H1 (cell line): Measurements from ENCODE around the gene GCK. TPM values are rescaled to one million over a fixed set of nuclear protein-coding genes. Genes with fewer than 3 reads are reported as not detected.

ENCODE experiments used
- CTCF ChIA-PET: fragments of 300-600 bp; sonication (Branson Sonifier 250); formaldehyde crosslinking; loops from one replicate; lab custom pipeline; 2021; ENCODE audit not compliant: partially characterized antibody; lab: Charles Lee
- POLR2A ChIA-PET: fragments of 300-600 bp; sonication (Branson Sonifier 250); formaldehyde crosslinking; loops from one replicate; lab custom pipeline; 2021; ENCODE audit warnings: inconsistent platforms; ENCODE audit not compliant: partially characterized antibody; lab: Charles Lee
- DNase-seq, 2 experiments: peaks; one replicate each; pipeline versions ENCODE4 v3.0.0 to v3.0.0-alpha.2; 2010 to 2022; ENCODE audit warnings: low spot score in 2 of 2, low read depth in 1 of 2, mixed read lengths in 1 of 2
- FAIRE-seq: peaks from 2 replicates; lab custom pipeline; 2011; peaks lifted over from hg19 to GRCh38; lab: Jason Lieb, UNC
- H2AFZ ChIP-seq: 2 replicates; pipeline ENCODE4 v1.8.1; 2012; ENCODE audit warnings: low read length, inconsistent platforms
- H2AK5ac ChIP-seq: 2 replicates; pipeline ENCODE4 v1.6.1; 2013; ENCODE audit warnings: low read depth, low read length
- H2BK120ac ChIP-seq: replicated peaks from 2 replicates; pipeline ENCODE3; 2013; ENCODE audit warnings: low read depth, low read length, inconsistent platforms
- H2BK12ac ChIP-seq: 2 replicates; pipeline ENCODE4 v1.6.1; 2013; ENCODE audit warnings: low read depth, low read length
- H2BK15ac ChIP-seq: 2 replicates; pipeline ENCODE4 v1.6.1; 2013; ENCODE audit warnings: low read length
- H2BK20ac ChIP-seq: 2 replicates; pipeline ENCODE4 v1.6.1; 2013; ENCODE audit warnings: low read length
- H2BK5ac ChIP-seq: 2 replicates; pipeline ENCODE4 v1.6.1; 2013; ENCODE audit warnings: low read depth, low read length
- H3K14ac ChIP-seq: 2 replicates; pipeline ENCODE4 v1.6.1; 2013; ENCODE audit warnings: inconsistent platforms; ENCODE audit not compliant: insufficient read length
- H3K18ac ChIP-seq: 2 replicates; pipeline ENCODE4 v1.6.1; 2013; ENCODE audit warnings: low read length; ENCODE audit errors: extremely low read depth
- H3K23ac ChIP-seq: 2 replicates; pipeline ENCODE4 v1.6.1; 2013; ENCODE audit warnings: inconsistent platforms; ENCODE audit not compliant: insufficient read length
- H3K23me2 ChIP-seq: 2 replicates; pipeline ENCODE4 v1.6.1; 2013; ENCODE audit warnings: low read depth, low read length
- H3K27ac ChIP-seq: 2 replicates; pipeline ENCODE4 v1.6.1; 2011; ENCODE audit warnings: low read depth, low read length, inconsistent platforms
- H3K27me3 ChIP-seq, 4 experiments: replicated peaks in 1 of 4; 1 replicate in 1 of 4; 2 replicates in 3 of 4; pipeline versions ENCODE4 v1.6.1 to v1.8.1; 2011 to 2013; ENCODE audit warnings: low read length in 3 of 4, mild to moderate bottlenecking in 3 of 4, inconsistent platforms in 2 of 4, mixed read lengths in 2 of 4, moderate library complexity in 1 of 4; ENCODE audit not compliant: control insufficient read depth in 3 of 4, insufficient read depth in 3 of 4; ENCODE audit errors: extremely low read depth in 1 of 4
- H3K36me3 ChIP-seq, 4 experiments: 2 replicates each; pipeline versions ENCODE4 v1.6.1 to v1.8.1; 2011 to 2013; ENCODE audit warnings: mild to moderate bottlenecking in 4 of 4, low read length in 3 of 4, moderate library complexity in 2 of 4, control low read depth in 1 of 4, inconsistent platforms in 1 of 4; ENCODE audit not compliant: insufficient read depth in 4 of 4, control insufficient read depth in 2 of 4
- H3K4ac ChIP-seq: replicated peaks from 2 replicates; pipeline ENCODE3; 2013; ENCODE audit warnings: low read length, low read depth, mixed read lengths, inconsistent platforms; ENCODE audit not compliant: insufficient read length
- H3K4me1 ChIP-seq, 4 experiments: replicated peaks in 1 of 4; 1 replicate in 1 of 4; 2 replicates in 3 of 4; pipeline versions ENCODE4 v1.6.1 to v1.8.1; 2011 to 2013; ENCODE audit warnings: low read length in 3 of 4, inconsistent platforms in 2 of 4, mixed read lengths in 1 of 4; ENCODE audit not compliant: insufficient read depth in 4 of 4, control insufficient read depth in 3 of 4
- H3K4me2 ChIP-seq, 2 experiments: 2 replicates each; pipeline versions ENCODE4 v1.6.1 to v1.8.1; 2011 to 2013; ENCODE audit warnings: low read depth in 2 of 2, low read length in 2 of 2, control low read depth in 1 of 2, inconsistent platforms in 1 of 2, mild to moderate bottlenecking in 1 of 2; ENCODE audit not compliant: insufficient read depth in 1 of 2
- H3K4me3 ChIP-seq, 4 experiments: fragments of 200-600, 300-600 bp in 1 of 4; sonication (generic), shearing (Covaris generic), sonication (Bioruptor Twin) in 1 of 4; 2 replicates each; pipeline versions ENCODE4 v1.5.1 to v1.8.1; 2011 to 2016; ENCODE audit warnings: low read length in 4 of 4, low read depth in 3 of 4, control low read depth in 2 of 4, inconsistent platforms in 2 of 4, mild to moderate bottlenecking in 2 of 4, mixed read lengths in 1 of 4, moderate library complexity in 1 of 4; ENCODE audit not compliant: insufficient read depth in 2 of 4; ENCODE audit errors: extremely low read depth in 1 of 4
- H3K56ac ChIP-seq: replicated peaks from 2 replicates; pipeline ENCODE3; 2013; ENCODE audit warnings: low read depth, mild to moderate bottlenecking, mixed read lengths, low read length, inconsistent platforms; ENCODE audit not compliant: insufficient read length
- H3K79me1 ChIP-seq: 2 replicates; pipeline ENCODE4 v1.6.1; 2013; ENCODE audit warnings: low read depth, low read length, control low read depth
- H3K79me2 ChIP-seq, 2 experiments: 2 replicates each; pipeline versions ENCODE4 v1.6.1 to v1.8.1; 2012 to 2013; ENCODE audit warnings: low read length in 2 of 2, mild to moderate bottlenecking in 2 of 2, inconsistent platforms in 1 of 2; ENCODE audit not compliant: insufficient read depth in 2 of 2, control insufficient read depth in 1 of 2
- H3K9ac ChIP-seq, 4 experiments: replicated peaks in 1 of 4; 1 replicate in 1 of 4; 2 replicates in 3 of 4; pipeline versions ENCODE4 v1.6.1 to v1.8.1; 2011 to 2013; ENCODE audit warnings: low read depth in 3 of 4, low read length in 3 of 4, control low read depth in 2 of 4, mild to moderate bottlenecking in 2 of 4, moderate library complexity in 2 of 4, inconsistent platforms in 1 of 4; ENCODE audit errors: extremely low read depth in 1 of 4
- H3K9me3 ChIP-seq, 2 experiments: 2 replicates each; pipeline versions ENCODE4 v1.6.1 to v1.8.1; 2012 to 2013; ENCODE audit warnings: mild to moderate bottlenecking in 2 of 2, moderate library complexity in 2 of 2, control low read depth in 1 of 2, inconsistent platforms in 1 of 2, low read depth in 1 of 2, low read length in 1 of 2, mixed read lengths in 1 of 2; ENCODE audit not compliant: insufficient read depth in 2 of 2
- H4K20me1 ChIP-seq, 2 experiments: replicated peaks in 1 of 2; 2 replicates each; pipeline versions ENCODE3 to v1.8.1; 2011 to 2013; ENCODE audit warnings: inconsistent platforms in 2 of 2, low read length in 2 of 2, mild to moderate bottlenecking in 1 of 2; ENCODE audit not compliant: insufficient read depth in 2 of 2, control insufficient read depth in 1 of 2
- H4K5ac ChIP-seq: 2 replicates; pipeline ENCODE4 v1.6.1; 2013; ENCODE audit warnings: low read length, low read depth, mixed read lengths, inconsistent platforms; ENCODE audit not compliant: insufficient read length
- H4K8ac ChIP-seq: 2 replicates; pipeline ENCODE4 v1.8.0; 2013; ENCODE audit warnings: mild to moderate bottlenecking, moderate library complexity, low read length, inconsistent platforms; ENCODE audit not compliant: insufficient read depth; ENCODE audit errors: extremely low read depth
- H4K91ac ChIP-seq: replicated peaks from 2 replicates; pipeline ENCODE3; 2013; ENCODE audit warnings: low read length, mixed read lengths, inconsistent platforms; ENCODE audit not compliant: insufficient read length
- BACH1 ChIP-seq: IDR thresholded peaks from 2 replicates; pipeline ENCODE4 v1.6.1; 2012; ENCODE audit warnings: low read length, improper control_type of control experiment
- BRCA1 ChIP-seq: IDR thresholded peaks from 2 replicates; pipeline ENCODE4 v1.6.1; 2012; ENCODE audit warnings: low read depth, low read length, improper control_type of control experiment
- CTBP2 ChIP-seq: IDR thresholded peaks from 2 replicates; pipeline ENCODE4 v1.7.0; 2011; ENCODE audit warnings: borderline replicate concordance, mild to moderate bottlenecking, moderate library complexity, mixed read lengths, low read length; ENCODE audit not compliant: insufficient read depth, insufficient read length
- EZH2 ChIP-seq: fragments of 200-600 bp; sonication (generic); IDR thresholded peaks from 2 replicates; pipeline ENCODE4 v1.7.1; 2012; ENCODE audit warnings: low read depth, mild to moderate bottlenecking, moderate library complexity, low read length, inconsistent platforms; ENCODE audit not compliant: severe bottlenecking
- JUN ChIP-seq: IDR thresholded peaks from 2 replicates; pipeline ENCODE4 v1.6.1; 2011; ENCODE audit warnings: low read depth, mild to moderate bottlenecking, improper control_type of control experiment, low read length
- JUND ChIP-seq: IDR thresholded peaks from 2 replicates; pipeline ENCODE4 v1.6.1; 2011; ENCODE audit warnings: mild to moderate bottlenecking, improper control_type of control experiment, low read length
- KDM1A ChIP-seq: fragments of 200-600, 300-600 bp; sonication (generic); IDR thresholded peaks from 2 replicates; pipeline ENCODE4 v1.7.1; 2016; ENCODE audit warnings: mild to moderate bottlenecking, low read length, borderline replicate concordance
- KDM5A ChIP-seq: fragments of 200-600 bp; IDR thresholded peaks from 2 replicates; pipeline ENCODE4 v1.7.1; 2012; ENCODE audit warnings: mild to moderate bottlenecking, low read length, inconsistent platforms, mixed read lengths
- PHF8 ChIP-seq: fragments of 200-600 bp; sonication (generic); conservative IDR thresholded peaks from 2 replicates; pipeline ENCODE4 v1.7.1; 2012; ENCODE audit warnings: low read depth, mild to moderate bottlenecking, inconsistent platforms, low read length, moderate library complexity
- RAD21 ChIP-seq, 2 experiments: IDR thresholded peaks in 1 of 2; conservative IDR thresholded peaks in 1 of 2; 2 replicates each; pipeline ENCODE4 v1.6.1; 2011; ENCODE audit warnings: low read depth in 2 of 2, low read length in 2 of 2, improper control_type of control experiment in 1 of 2, inconsistent platforms in 1 of 2, mild to moderate bottlenecking in 1 of 2, moderate library complexity in 1 of 2
- RXRA ChIP-seq: IDR thresholded peaks from 2 replicates; pipeline ENCODE4 v1.6.1; 2011; ENCODE audit warnings: low read depth, mild to moderate bottlenecking, low read length, moderate library complexity; ENCODE audit not compliant: insufficient read depth
- SIX5 ChIP-seq: IDR thresholded peaks from 2 replicates; pipeline ENCODE4 v1.6.1; 2011; ENCODE audit warnings: mild to moderate bottlenecking, low read depth, low read length
- SP2 ChIP-seq: IDR thresholded peaks from 2 replicates; pipeline ENCODE4 v1.6.1; 2012; ENCODE audit warnings: mild to moderate bottlenecking, low read length, inconsistent platforms
- SRF ChIP-seq: IDR thresholded peaks from 2 replicates; pipeline ENCODE4 v1.6.1; 2011; ENCODE audit warnings: mild to moderate bottlenecking, low read depth, low read length, moderate library complexity
- WGBS, 2 experiments: shearing (Covaris generic) in 1 of 2; methylation state at CpG; one replicate each; pipeline versions ENCODE4 v1.1.6 to v1.1.7; 2013 to 2015; ENCODE audit warnings: low lambda C conversion rate in 2 of 2, mixed read lengths in 2 of 2, inconsistent platforms in 1 of 2, low coverage in 1 of 2, missing lambda C conversion rate in 1 of 2; ENCODE audit not compliant: insufficient replicate concordance in 2 of 2, insufficient coverage in 1 of 2, insufficient read length in 1 of 2; ENCODE audit errors: extremely low coverage in 1 of 2, missing lambda C conversion rate in 1 of 2; 5-methylcytosine and 5-hydroxymethylcytosine counted together
- polyA plus RNA-seq, 7 experiments: library from polyadenylated mRNA; depleted of rRNA in 3 of 7; stranded (reverse) in 5 of 7; unstranded in 2 of 7; fragments of >200 nt in 5 of 7; fragments of 200-250 nt in 2 of 7; gene quantifications; 1 replicate in 5 of 7; 2 replicates in 1 of 7; 4 replicates in 1 of 7; pipeline versions ENCODE4 v1.2.1 to v1.2.3, GENCODE V29; 2011 to 2013; ENCODE audit warnings: missing spikeins in 2 of 7, mixed read lengths in 2 of 7
- total RNA-seq: library from RNA; stranded (reverse); fragmentation: NEBNext Ultra II Directional; extraction: Animal tissue kit (Norgen Biotek cat#: 25700); gene quantifications from 2 replicates; pipeline ENCODE4 v1.2.1, GENCODE V29; 2021

The GCK gene
- total and polyA plus RNA-seq, 2 of the 8 experiments (the other 6 are each of a cell fraction or from before 2014, with no cell fraction given) = 2.4 to 4.9 TPM

DNA sequence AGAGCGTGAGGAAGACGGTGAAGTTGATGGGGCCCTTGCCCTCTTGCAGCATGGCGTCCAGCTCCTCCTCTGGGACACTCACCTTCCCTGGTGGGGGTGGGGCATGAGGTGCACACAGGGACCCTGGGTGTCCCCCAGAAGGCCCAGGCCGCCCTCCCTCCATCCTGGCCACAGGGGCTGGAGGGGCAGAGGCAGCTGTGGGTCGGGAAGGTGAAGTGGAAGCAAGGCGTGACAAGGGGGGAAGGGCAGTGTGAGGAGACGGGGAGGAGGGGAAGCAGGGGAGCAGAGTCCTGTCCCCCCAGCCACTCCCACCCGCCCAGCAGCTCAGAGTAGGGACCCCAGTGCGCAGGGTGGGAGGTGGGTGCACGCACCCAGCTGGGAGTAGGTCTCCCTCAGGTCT, 48.9 kb downstream of the GCK start:
- WGBS, 2 experiments = 93% methylated on average over 10 of the region's 10 CpGs; no CpG with 5 or more reads in 1 of the 2 experiments
- H3K23me2 ChIP-seq = peaks cover under 1% of the 10 kb centered on the region; the same call in 1 of the 2 replicates
- no peak overlapping the region for H3K4me3 ChIP-seq
- H3K56ac ChIP-seq = no peak overlapping the region
- H3K14ac ChIP-seq = no peak overlapping the region
- no peak overlapping the region for H2BK5ac ChIP-seq
- no peaks in the 10 kb centered on the region for H3K79me1 ChIP-seq
- H3K9ac ChIP-seq = no peak overlapping the region
- no peak for FAIRE-seq
- no peak overlapping the region for H2AK5ac ChIP-seq
- no peak overlapping the region for H2AFZ ChIP-seq
- no peak overlapping the region for H2BK120ac ChIP-seq
- CTCF ChIA-PET = interaction anchor here (1.1 to 2.4 kb wide), 2 partner anchors 9 to 16 kb away, joined by 4 to 9 read pairs; no protein-coding TSS in a partner anchor
- H3K4me2 ChIP-seq = no peak overlapping the region
- H3K4me1 ChIP-seq = peaks cover 0 to 5% (median 2%) of the 10 kb centered on the region in 4 experiments; a peak in 3 of 7 replicates
- peaks cover 8 to 15% (median 14%) of the 10 kb centered on the region in 4 experiments for H3K27me3 ChIP-seq
- no peaks in the 10 kb centered on the region for H3K9me3 ChIP-seq
- no peak overlapping the region for H2BK15ac ChIP-seq
- no peaks in the 10 kb centered on the region for H3K36me3 ChIP-seq
- no peak overlapping the region for H3K18ac ChIP-seq
- no peak overlapping the region for H4K5ac ChIP-seq
- peaks cover 0 to 2% of the 10 kb centered on the region in 2 experiments for H4K20me1 ChIP-seq
- H3K27ac ChIP-seq = no peak overlapping the region
- H4K91ac ChIP-seq = no peak overlapping the region
- H3K4ac ChIP-seq = no peak overlapping the region
- H3K79me2 ChIP-seq = no peaks in the 10 kb centered on the region
- H3K23ac ChIP-seq = no peak overlapping the region
- POLR2A ChIA-PET = interaction anchor here (0.9 to 1.2 kb wide), 5 partner anchors 9 to 71 kb away, joined by 3 read pairs; partner anchors contain the start of gene GCK
- H4K8ac ChIP-seq = peak overlapping the region; percentile 3; the same call in 1 of the 2 replicates
- DNase-seq = no peak
- H2BK20ac ChIP-seq = no peak overlapping the region
- no peak overlapping the region for H2BK12ac ChIP-seq
- TF ChIP-seq KDM1A (no peak), SIX5 (no peak), PHF8 (no peak), BRCA1 (no peak), EZH2 (no peak), BACH1 (no peak), JUN (no peak), KDM5A (no peak), SRF (no peak), RXRA (no peak), SP2 (no peak), CTBP2 (no peak), JUND (no peak), RAD21 (IDR thresholded peaks at IDR 0.05 in 1 of 2, conservative IDR thresholded peaks at IDR 0.05 in 1 of 2; ENCODE audit: low read depth in 2 of 2, low read length in 2 of 2) (no peak)
